Uterus (tissue), 4 donors: ENCODE data around the gene TFB1M. TPM values are rescaled to one million over a fixed set of nuclear protein-coding genes. Genes with fewer than 3 reads are reported as not detected.

ENCODE experiments used
- DNase-seq, 2 donors: peaks; one replicate each; pipeline ENCODE4 v3.0.0-alpha.2; 2019 to 2020
- H3K27ac ChIP-seq, 2 donors: fragments of 200-600 bp; sonication (generic); 1 replicate in 1 of 2; 2 replicates in 1 of 2; pipeline ENCODE4 v1.5.1; 2016 to 2018
- H3K27me3 ChIP-seq, 2 donors: fragments of 200-600 bp; sonication (generic); one replicate each; pipeline ENCODE4 v1.5.1; 2018 to 2019; ENCODE audit warnings: control low read depth in 1 of 2
- H3K36me3 ChIP-seq, 2 donors: fragments of 200-600 bp; sonication (generic); one replicate each; pipeline ENCODE4 v1.5.1; 2019; ENCODE audit warnings: control low read depth in 1 of 2
- H3K4me1 ChIP-seq, 2 donors: fragments of 200-600 bp; sonication (generic); one replicate each; pipeline ENCODE4 v1.5.1; 2018 to 2019; ENCODE audit warnings: control low read depth in 1 of 2
- H3K4me3 ChIP-seq, 2 donors: fragments of 200-600 bp; sonication (generic); 1 replicate in 1 of 2; 2 replicates in 1 of 2; pipeline ENCODE4 v1.5.1; 2018 to 2019; ENCODE audit warnings: mild to moderate bottlenecking in 1 of 2
- H3K9me3 ChIP-seq, 2 donors: fragments of 200-600 bp; sonication (generic); one replicate each; pipeline ENCODE4 v1.5.1; 2019; ENCODE audit warnings: control low read depth in 1 of 2
- POLR2A ChIP-seq, 2 donors: fragments of 450-650 bp; IDR thresholded peaks; one replicate each; pipeline ENCODE4 v1.6.1; 2016; ENCODE audit warnings: antibody characterized with exemption in 2 of 2, mild to moderate bottlenecking in 1 of 2, moderate library complexity in 1 of 2
- intact Hi-C: fragments of 100-400 bp; cut with DNase I; formaldehyde crosslinking; loops from one replicate; pipeline ENCODE4 v1.15.1; 2023; ENCODE audit warnings: low total_unique reads
- total RNA-seq, 4 donors: library from RNA; depleted of rRNA in 3 of 4; stranded (reverse); fragments of >200 nt in 3 of 4; gene quantifications; one replicate each; pipeline versions ENCODE4 v1.1.0 to v1.2.4, GENCODE V29; 2014 to 2023
- TF ChIP-seq, protein P1 (sequence below), 4 experiments: fragments of 200-600 bp in 2 of 4; fragments of 450-650 bp in 2 of 4; sonication (generic) in 2 of 4; IDR thresholded peaks; one replicate each; pipeline ENCODE4 v1.5.1; 2016 to 2019; ENCODE audit warnings: antibody characterized with exemption in 4 of 4, mild to moderate bottlenecking in 2 of 4, moderate library complexity in 1 of 4
- donor health status: DM: yes; HTN: yes; CAD: no.

Gene TFB1M
- total RNA-seq, 4 donors from 2014 or later = 0.59 to 46.1 (median 20.9) TPM

DNA sequence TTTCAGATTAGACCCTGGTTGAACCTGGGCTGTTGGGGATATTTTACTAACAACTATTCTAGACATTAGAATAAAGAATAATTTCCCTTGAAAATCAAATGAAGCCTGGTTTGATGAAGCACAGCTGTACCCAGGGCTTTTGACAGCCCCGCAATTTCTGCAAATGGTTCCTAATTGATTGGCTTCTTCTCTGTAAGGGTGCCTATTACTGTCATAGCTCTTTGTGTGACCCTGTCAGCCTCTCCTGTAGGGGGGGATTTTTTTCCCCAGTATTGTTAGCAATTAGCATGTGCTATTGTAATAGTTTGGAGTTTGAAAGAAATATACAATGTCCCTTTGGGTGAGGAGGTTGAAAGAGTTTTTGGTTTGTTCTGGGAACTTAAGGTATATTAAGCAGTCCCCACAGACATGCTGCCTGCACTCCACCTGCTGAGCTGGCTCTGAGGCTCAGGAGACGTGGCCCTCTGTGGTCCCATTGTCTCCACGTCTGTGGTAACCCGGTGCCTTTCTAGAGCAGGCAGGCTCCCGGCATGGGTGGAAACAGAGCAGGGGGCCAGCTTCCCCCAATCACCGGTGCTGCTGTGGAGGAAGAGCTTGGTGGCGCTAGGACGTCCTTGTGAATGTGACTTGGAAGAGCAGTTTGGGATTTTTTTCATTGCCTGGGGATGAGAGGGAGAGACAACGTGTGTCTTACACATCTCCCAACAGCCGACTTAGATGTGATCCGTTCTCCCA, 97.8 kb downstream of the TFB1M start:
- no peak for TF ChIP-seq POLR2A (IDR thresholded peaks at IDR 0.05)
- TF ChIP-seq, protein P1, sequence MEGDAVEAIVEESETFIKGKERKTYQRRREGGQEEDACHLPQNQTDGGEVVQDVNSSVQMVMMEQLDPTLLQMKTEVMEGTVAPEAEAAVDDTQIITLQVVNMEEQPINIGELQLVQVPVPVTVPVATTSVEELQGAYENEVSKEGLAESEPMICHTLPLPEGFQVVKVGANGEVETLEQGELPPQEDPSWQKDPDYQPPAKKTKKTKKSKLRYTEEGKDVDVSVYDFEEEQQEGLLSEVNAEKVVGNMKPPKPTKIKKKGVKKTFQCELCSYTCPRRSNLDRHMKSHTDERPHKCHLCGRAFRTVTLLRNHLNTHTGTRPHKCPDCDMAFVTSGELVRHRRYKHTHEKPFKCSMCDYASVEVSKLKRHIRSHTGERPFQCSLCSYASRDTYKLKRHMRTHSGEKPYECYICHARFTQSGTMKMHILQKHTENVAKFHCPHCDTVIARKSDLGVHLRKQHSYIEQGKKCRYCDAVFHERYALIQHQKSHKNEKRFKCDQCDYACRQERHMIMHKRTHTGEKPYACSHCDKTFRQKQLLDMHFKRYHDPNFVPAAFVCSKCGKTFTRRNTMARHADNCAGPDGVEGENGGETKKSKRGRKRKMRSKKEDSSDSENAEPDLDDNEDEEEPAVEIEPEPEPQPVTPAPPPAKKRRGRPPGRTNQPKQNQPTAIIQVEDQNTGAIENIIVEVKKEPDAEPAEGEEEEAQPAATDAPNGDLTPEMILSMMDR (IDR thresholded peaks at IDR 0.05) = no peak
- Histone ChIP-seq H3K36me3 (no peaks in the 10 kb centered on the region), H3K9me3 (no peaks in the 10 kb centered on the region), H3K4me3 (no peak overlapping the region), H3K27me3 (no peaks in the 10 kb centered on the region), H3K4me1 (no peaks in the 10 kb centered on the region), H3K27ac (no peak overlapping the region)
- intact Hi-C loops = no loop called here
- DNase-seq = no peak

DNA sequence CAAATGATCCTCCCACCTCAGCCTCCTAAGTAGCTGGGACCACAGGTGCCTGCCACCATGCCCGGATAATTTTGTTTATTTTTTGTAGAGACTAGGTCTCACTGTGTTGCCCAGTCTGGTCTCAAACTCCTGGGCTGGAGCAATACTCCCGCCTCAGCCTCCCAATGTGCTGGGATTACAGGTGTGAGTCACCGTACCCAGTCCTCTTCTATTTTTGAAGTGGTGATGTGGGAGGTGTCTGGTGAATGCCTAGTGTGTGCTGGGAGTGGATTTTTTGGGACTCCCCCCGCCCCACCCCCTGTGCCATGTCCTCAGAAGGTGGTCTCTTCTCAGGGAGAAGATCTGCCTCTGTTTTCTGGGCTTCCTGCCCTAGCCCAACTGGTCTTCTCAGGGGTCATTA, 98.4 kb downstream of the TFB1M start:
- intact Hi-C loops = no loop called here
- TF ChIP-seq POLR2A (IDR thresholded peaks at IDR 0.05) = no peak

DNA sequence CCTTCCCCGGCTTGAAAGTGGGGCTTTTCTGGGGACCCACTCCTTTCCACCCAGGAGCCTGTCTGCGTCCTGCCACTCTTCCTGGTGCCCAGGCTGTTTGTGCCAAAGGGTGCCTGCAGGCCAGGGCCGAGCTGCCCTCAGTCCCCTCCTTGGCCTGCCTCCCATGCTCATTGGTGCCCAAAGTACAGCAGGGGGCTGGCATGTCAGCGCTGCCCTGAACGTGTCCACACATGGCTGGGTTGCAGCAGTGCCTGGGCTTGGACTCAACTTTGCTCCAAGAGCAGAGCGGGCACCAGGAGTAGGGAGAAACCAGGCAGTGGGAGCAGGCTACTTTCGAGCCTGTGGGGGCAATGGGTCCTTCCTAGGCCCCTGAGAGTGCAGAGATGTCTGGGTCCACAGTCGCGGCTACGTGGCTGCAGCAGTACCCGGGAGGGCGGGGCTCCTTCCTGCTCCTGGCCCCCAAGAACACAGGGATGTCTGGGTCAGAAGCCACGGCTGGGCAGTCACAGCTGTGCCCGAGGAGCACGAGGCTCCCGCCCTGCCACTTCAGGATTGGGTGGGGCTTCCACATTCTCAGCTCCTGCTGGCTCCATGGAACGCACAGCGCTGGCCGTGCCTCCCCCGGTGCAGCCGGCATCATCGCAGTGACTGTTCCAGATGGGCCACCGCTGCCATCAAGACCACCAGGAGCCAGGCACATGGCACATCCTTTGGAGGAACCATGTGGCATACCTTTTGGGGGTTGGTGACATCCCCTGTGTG, 100.5 kb downstream of the TFB1M start:
- no peak overlapping the region for H3K4me3 ChIP-seq
- TF ChIP-seq POLR2A (IDR thresholded peaks at IDR 0.05) = no peak
- TF ChIP-seq, protein P1 (IDR thresholded peaks at IDR 0.05) = no peak
- no peak for DNase-seq
- H3K27me3 ChIP-seq = no peaks in the 10 kb centered on the region
- H3K9me3 ChIP-seq = no peaks in the 10 kb centered on the region
- H3K36me3 ChIP-seq = no peaks in the 10 kb centered on the region
- intact Hi-C loops = no loop called here
- H3K4me1 ChIP-seq = no peaks in the 10 kb centered on the region
- H3K27ac ChIP-seq = no peak overlapping the region

More for the DNA sequence above, 98.4 kb downstream of the TFB1M start:
- no peaks in the 10 kb centered on the region for H3K36me3 ChIP-seq
- no peaks in the 10 kb centered on the region for H3K27me3 ChIP-seq
- no peak overlapping the region for H3K4me3 ChIP-seq
- no peak for DNase-seq
- no peak overlapping the region for H3K27ac ChIP-seq
- H3K4me1 ChIP-seq = no peaks in the 10 kb centered on the region
- no peaks in the 10 kb centered on the region for H3K9me3 ChIP-seq

DNA sequence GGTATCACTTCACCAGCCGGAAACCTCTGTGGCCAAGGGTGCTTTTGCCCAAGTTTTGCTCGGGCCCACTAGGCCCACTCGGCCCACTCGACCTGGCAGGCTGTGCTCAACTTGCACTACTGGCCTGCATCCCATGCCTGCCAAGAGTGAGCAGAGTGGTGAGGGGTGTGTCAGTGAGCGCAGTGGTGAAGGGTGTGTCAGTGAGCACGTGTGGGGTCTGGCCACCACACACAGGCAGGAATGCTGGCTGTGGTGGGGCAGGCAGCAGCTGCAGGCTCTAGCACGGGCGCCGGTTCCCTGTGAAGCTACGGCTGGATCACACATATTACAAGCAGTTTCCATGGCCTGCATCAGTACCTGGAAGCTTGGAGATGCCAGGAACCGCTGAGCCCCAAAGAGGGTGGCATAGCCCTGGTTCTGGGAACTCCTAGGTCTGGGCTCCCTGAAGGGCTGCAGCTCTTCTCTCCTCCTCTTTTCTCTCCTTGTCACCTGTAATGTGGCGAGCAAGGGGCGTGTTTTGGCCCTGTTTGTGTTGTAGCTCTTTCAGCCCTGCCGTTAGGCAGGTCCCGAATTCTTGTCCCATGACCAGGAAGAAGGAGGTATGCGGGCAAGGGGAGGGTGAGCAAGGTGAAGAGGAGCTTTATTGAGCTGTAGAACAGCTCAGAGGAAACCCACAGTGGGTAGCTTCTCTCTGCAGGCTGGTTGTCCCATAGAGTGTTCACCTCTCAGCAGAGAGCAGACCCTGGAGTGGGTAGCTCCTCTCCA, 101.5 kb downstream of the TFB1M start:
- DNase-seq = no peak
- no peaks in the 10 kb centered on the region for H3K36me3 ChIP-seq
- TF ChIP-seq, protein P1 (IDR thresholded peaks at IDR 0.05) = no peak
- TF ChIP-seq POLR2A (IDR thresholded peaks at IDR 0.05) = no peak
- H3K4me1 ChIP-seq = no peaks in the 10 kb centered on the region
- no peak overlapping the region for H3K27ac ChIP-seq
- no peaks in the 10 kb centered on the region for H3K9me3 ChIP-seq
- no peaks in the 10 kb centered on the region for H3K27me3 ChIP-seq
- H3K4me3 ChIP-seq = no peak overlapping the region
- intact Hi-C loops = no loop called here

DNA sequence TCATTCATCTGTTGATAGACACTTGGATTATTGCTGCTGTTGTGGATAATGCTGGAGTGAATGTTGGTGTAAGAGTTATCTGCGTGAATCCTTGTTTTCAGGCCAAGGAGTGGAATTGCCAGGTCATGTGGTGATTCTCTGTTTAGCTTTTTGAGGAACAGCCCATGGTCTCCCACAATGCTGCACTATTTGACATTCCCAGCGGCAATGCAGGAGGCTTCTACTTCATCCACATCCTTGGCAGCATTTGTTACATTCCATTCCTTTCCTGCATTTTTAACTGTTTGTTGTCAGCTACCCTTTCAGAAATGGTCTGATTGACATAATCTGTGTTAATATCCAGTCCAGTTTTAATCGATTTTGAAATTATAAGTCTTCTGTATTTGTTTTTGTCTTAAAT, 102.2 kb downstream of the TFB1M start:
- no peak for DNase-seq
- H3K9me3 ChIP-seq = no peaks in the 10 kb centered on the region
- no peaks in the 10 kb centered on the region for H3K4me1 ChIP-seq
- TF ChIP-seq, protein P1 (IDR thresholded peaks at IDR 0.05) = no peak
- TF ChIP-seq POLR2A (IDR thresholded peaks at IDR 0.05) = no peak
- intact Hi-C loops = no loop called here
- H3K27ac ChIP-seq = no peak overlapping the region
- no peaks in the 10 kb centered on the region for H3K36me3 ChIP-seq
- no peaks in the 10 kb centered on the region for H3K27me3 ChIP-seq
- no peak overlapping the region for H3K4me3 ChIP-seq
